WI38 (cell line): ENCODE data around the gene DIPK2A.

Experiments used
- H3K4me3 ChIP-seq: 2 replicates; pipeline ENCODE4 v1.5.1; 2011; ENCODE audit warnings: low read depth, mild to moderate bottlenecking, control low read depth, low read length
- CTCF ChIP-seq: IDR thresholded peaks from 2 replicates; pipeline ENCODE4 v1.5.1; 2012; ENCODE audit warnings: low read depth, mild to moderate bottlenecking, control low read depth, low read length

Gene DIPK2A

GRCh38 chr3:143961342-143961741, 10.3 kb upstream of the DIPK2A start:
- no peak for TF ChIP-seq CTCF

GRCh38 chr3:143963946-143964345, 7.7 kb upstream of the DIPK2A start:
- H3K4me3 ChIP-seq = no peak overlapping the region
- no peak for TF ChIP-seq CTCF

More at GRCh38 chr3:143961342-143961741, 10.3 kb upstream of the DIPK2A start:
- no peak overlapping the region for H3K4me3 ChIP-seq

GRCh38 chr3:143970773-143971358, 757 bp upstream of the DIPK2A start:
- 0 out of 2 replicates have a peak, but pooled peaks have one; percentile 4 for TF ChIP-seq CTCF

GRCh38 chr3:143972155-143972504, 507 bp downstream of the DIPK2A start:
- H3K4me3 ChIP-seq = peak overlapping the region; percentile 89
- TF ChIP-seq CTCF = no peak

More at GRCh38 chr3:143970773-143971358, 757 bp upstream of the DIPK2A start:
- H3K4me3 ChIP-seq = peak overlapping the region; percentile 89

- peak overlapping the region; percentile 89 for H3K4me3 ChIP-seq
- peak; percentile 37; the same call in 1 of the 2 replicates for TF ChIP-seq CTCF
Observed at GRCh38 chr3:143972505-143973258, 1.1 kb downstream of the DIPK2A start.

- TF ChIP-seq CTCF = no peak
- peak overlapping the region; percentile 89 for H3K4me3 ChIP-seq
Observed at GRCh38 chr3:143973259-143974021, 1.8 kb downstream of the DIPK2A start.
